OCI-LY1 (cell line): ENCODE results near the gene CAMK4.

Source experiments
- H2AFZ ChIP-seq: fragments of 200-600 bp; sonication (generic), shearing (Covaris generic); 2 replicates; pipeline ENCODE4 v1.6.0; 2014; ENCODE audit warnings: antibody characterized with exemption, mild to moderate bottlenecking, low read length
- H3F3A ChIP-seq: fragments of 200-600 bp; sonication (generic), shearing (Covaris generic); 2 replicates; pipeline ENCODE4 v1.6.0; 2014; ENCODE audit warnings: mild to moderate bottlenecking, antibody characterized with exemption, low read length, moderate library complexity; ENCODE audit not compliant: insufficient read depth
- H3K27ac ChIP-seq: fragments of 200-600 bp; sonication (generic); 2 replicates; pipeline ENCODE4 v1.5.1; 2014; ENCODE audit warnings: low read length, mixed run types, mild to moderate bottlenecking, low read depth; ENCODE audit not compliant: poor library complexity, severe bottlenecking
- H3K27me3 ChIP-seq: fragments of 200-600 bp; sonication (generic); 2 replicates; pipeline ENCODE4 v1.6.0; 2014; ENCODE audit warnings: antibody characterized with exemption, mild to moderate bottlenecking, low read length, moderate library complexity; ENCODE audit not compliant: insufficient read depth
- H3K36me3 ChIP-seq: fragments of 200-600 bp; sonication (generic); 2 replicates; pipeline ENCODE4 v1.6.1; 2014; ENCODE audit warnings: mild to moderate bottlenecking, antibody characterized with exemption, low read length, moderate library complexity, mixed read lengths; ENCODE audit not compliant: insufficient read depth
- H3K4me1 ChIP-seq: fragments of 200-600 bp; sonication (generic); 2 replicates; pipeline ENCODE4 v1.5.1; 2014; ENCODE audit warnings: mild to moderate bottlenecking, low read length, moderate library complexity; ENCODE audit not compliant: insufficient read depth, severe bottlenecking
- H3K4me2 ChIP-seq: fragments of 200-600 bp; sonication (generic), shearing (Covaris generic); 2 replicates; pipeline ENCODE4 v1.6.1; 2014; ENCODE audit warnings: low read length
- H3K4me3 ChIP-seq: fragments of 200-600 bp; sonication (generic); 2 replicates; pipeline ENCODE4 v1.5.1; 2014; ENCODE audit warnings: low read length, low read depth, mild to moderate bottlenecking, mixed read lengths; ENCODE audit not compliant: poor library complexity, severe bottlenecking
- H3K79me2 ChIP-seq: fragments of 200-600 bp; shearing (Covaris generic); 2 replicates; pipeline ENCODE4 v1.6.1; 2016; ENCODE audit warnings: mixed run types, low read length, mixed read lengths; ENCODE audit not compliant: insufficient read depth
- H3K9ac ChIP-seq: fragments of 200-600 bp; sonication (generic), shearing (Covaris generic); 2 replicates; pipeline ENCODE4 v1.6.1; 2014; ENCODE audit warnings: mild to moderate bottlenecking, low read length, mixed read lengths
- H3K9me2 ChIP-seq: fragments of 200-600 bp; sonication (generic), shearing (Covaris generic); 2 replicates; pipeline ENCODE4 v1.6.1; 2014; ENCODE audit warnings: low read depth, mild to moderate bottlenecking, low read length, mixed read lengths
- H3K9me3 ChIP-seq: fragments of 200-600 bp; shearing (Covaris generic); 2 replicates; pipeline ENCODE4 v1.6.1; 2014; ENCODE audit warnings: low read length, mixed read lengths
- H4K20me1 ChIP-seq: fragments of 200-600 bp; sonication (generic), shearing (Covaris generic); 2 replicates; pipeline ENCODE4 v1.6.0; 2016; ENCODE audit warnings: mild to moderate bottlenecking, low read length; ENCODE audit not compliant: insufficient read depth
- EZH2 ChIP-seq: fragments of 200-600 bp; sonication (generic), shearing (Covaris generic); IDR thresholded peaks from 2 replicates; pipeline ENCODE4 v1.8.0; 2017; ENCODE audit warnings: borderline replicate concordance, mixed run types, mild to moderate bottlenecking, antibody characterized with exemption, low read length, moderate library complexity, mixed read lengths
- TF ChIP-seq, protein P1 (sequence below): fragments of 200-600 bp; sonication (generic), shearing (Covaris generic); IDR thresholded peaks from 2 replicates; pipeline ENCODE4 v1.5.1; 2017; ENCODE audit warnings: mild to moderate bottlenecking, antibody characterized with exemption, low read length, moderate library complexity, mixed read lengths

CAMK4 gene

DNA sequence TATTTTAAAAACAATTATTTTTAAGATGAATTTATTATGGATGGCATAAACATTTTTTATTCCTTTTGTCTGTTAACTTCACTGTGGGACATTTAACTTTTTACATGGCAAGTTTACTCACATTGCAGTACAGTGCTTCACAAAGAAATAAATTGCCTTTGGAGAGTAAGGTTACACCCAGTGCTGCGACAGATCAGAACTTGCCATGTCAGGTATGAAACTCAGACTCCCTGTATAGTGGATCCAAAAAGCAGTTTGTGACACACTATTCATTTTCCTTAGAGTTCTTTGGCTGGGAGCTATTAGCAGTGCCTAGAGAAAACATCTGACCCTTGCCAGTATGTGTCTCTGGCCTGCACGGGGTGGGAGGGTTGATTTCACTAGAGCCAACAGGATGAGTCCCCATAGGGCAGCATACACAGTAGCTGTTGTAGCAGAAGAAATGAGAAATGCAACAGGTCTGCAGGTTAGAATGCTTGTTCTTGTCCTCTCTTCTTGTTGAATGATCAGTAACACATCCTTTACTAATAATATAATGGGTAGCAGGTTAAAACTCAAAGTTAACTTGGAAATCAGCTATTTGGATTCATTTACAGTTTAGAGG, 245.2 kb downstream of the CAMK4 start:
- Histone ChIP-seq H3K4me2 (no peak overlapping the region), H3K9ac (no peak overlapping the region), H3F3A (no peaks in the 10 kb centered on the region), H3K36me3 (peaks cover 20% of the 10 kb centered on the region), H2AFZ (no peak overlapping the region), H3K27me3 (no peaks in the 10 kb centered on the region), H3K4me3 (no peak overlapping the region), H3K9me2 (no peaks in the 10 kb centered on the region), H3K9me3 (no peaks in the 10 kb centered on the region), H3K27ac (no peak overlapping the region), H4K20me1 (no peaks in the 10 kb centered on the region), H3K79me2 (no peaks in the 10 kb centered on the region), H3K4me1 (peaks cover 4% of the 10 kb centered on the region)
- no peak for TF ChIP-seq EZH2
- TF ChIP-seq, protein P1, sequence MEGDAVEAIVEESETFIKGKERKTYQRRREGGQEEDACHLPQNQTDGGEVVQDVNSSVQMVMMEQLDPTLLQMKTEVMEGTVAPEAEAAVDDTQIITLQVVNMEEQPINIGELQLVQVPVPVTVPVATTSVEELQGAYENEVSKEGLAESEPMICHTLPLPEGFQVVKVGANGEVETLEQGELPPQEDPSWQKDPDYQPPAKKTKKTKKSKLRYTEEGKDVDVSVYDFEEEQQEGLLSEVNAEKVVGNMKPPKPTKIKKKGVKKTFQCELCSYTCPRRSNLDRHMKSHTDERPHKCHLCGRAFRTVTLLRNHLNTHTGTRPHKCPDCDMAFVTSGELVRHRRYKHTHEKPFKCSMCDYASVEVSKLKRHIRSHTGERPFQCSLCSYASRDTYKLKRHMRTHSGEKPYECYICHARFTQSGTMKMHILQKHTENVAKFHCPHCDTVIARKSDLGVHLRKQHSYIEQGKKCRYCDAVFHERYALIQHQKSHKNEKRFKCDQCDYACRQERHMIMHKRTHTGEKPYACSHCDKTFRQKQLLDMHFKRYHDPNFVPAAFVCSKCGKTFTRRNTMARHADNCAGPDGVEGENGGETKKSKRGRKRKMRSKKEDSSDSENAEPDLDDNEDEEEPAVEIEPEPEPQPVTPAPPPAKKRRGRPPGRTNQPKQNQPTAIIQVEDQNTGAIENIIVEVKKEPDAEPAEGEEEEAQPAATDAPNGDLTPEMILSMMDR: no peak

DNA sequence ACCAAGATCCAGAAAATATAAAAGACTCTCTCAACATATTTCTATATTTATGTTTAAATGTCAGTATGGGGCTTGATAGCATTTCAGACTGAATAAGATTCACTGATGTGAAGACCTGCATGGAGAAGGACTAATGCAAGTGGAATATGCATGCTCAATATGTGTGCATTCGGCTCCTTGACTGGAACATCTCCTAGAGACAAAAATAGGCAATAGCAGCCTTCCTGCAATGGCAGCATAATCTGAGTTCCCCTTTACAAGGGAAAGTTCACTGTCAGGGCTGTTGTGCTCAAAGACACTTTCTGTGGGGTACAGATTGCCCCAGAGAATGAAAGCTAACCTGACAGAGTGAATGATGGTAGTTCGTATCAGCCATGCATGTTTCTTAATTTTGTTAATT, 245.7 kb downstream of the CAMK4 start:
- H2AFZ ChIP-seq: no peak overlapping the region
- H3K4me2 ChIP-seq: no peak overlapping the region

DNA sequence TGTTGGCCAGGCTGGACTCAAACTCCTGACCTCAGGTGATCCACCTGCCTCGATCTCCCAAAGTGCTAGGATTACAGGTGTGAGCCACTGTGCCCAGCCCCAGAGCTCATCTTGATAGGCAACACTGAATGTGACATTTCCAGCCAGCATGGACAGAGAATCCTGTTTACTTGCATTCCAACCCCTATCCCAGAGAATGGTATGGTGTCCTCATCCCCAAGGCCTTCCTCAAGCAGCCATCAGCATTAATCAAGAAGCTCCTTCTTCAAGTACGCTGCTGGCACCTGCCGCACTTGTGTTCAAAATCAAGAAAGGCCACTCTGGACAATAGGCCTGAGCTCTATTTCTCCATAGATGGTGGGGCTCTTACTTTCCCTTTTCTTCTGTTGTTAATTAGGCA, 247.9 kb downstream of the CAMK4 start:
- no peak overlapping the region for H3K27ac ChIP-seq
- TF ChIP-seq, protein P1: no peak
- TF ChIP-seq EZH2: no peak
- H2AFZ ChIP-seq: no peak overlapping the region
- H3K79me2 ChIP-seq: no peaks in the 10 kb centered on the region
- no peaks in the 10 kb centered on the region for H4K20me1 ChIP-seq
- H3K4me1 ChIP-seq: peaks cover 4% of the 10 kb centered on the region
- H3K36me3 ChIP-seq: peaks cover 30% of the 10 kb centered on the region
- H3K9me3 ChIP-seq: no peaks in the 10 kb centered on the region
- no peak overlapping the region for H3K9ac ChIP-seq
- no peak overlapping the region for H3K4me3 ChIP-seq
- H3K4me2 ChIP-seq: no peak overlapping the region
- no peaks in the 10 kb centered on the region for H3F3A ChIP-seq
- H3K27me3 ChIP-seq: no peaks in the 10 kb centered on the region
- no peaks in the 10 kb centered on the region for H3K9me2 ChIP-seq

More for the DNA sequence above, 245.7 kb downstream of the CAMK4 start:
- no peaks in the 10 kb centered on the region for H4K20me1 ChIP-seq
- no peak overlapping the region for H3K4me3 ChIP-seq
- no peaks in the 10 kb centered on the region for H3F3A ChIP-seq
- TF ChIP-seq, protein P1: no peak; the same call in 1 of the 2 replicates
- no peak for TF ChIP-seq EZH2
- H3K79me2 ChIP-seq: no peaks in the 10 kb centered on the region
- peaks cover 19% of the 10 kb centered on the region for H3K36me3 ChIP-seq
- no peaks in the 10 kb centered on the region for H3K27me3 ChIP-seq
- H3K9me2 ChIP-seq: no peaks in the 10 kb centered on the region
- peaks cover 4% of the 10 kb centered on the region for H3K4me1 ChIP-seq
- H3K9ac ChIP-seq: no peak overlapping the region
- no peaks in the 10 kb centered on the region for H3K9me3 ChIP-seq
- H3K27ac ChIP-seq: no peak overlapping the region
